Fibroblast of the aortic adventitia (primary cell): Measurements from ENCODE around the gene SPECC1. TPM values are rescaled to one million over a fixed set of nuclear protein-coding genes. Genes with fewer than 3 reads are reported as not detected.

Source experiments
- DNase-seq: peaks from one replicate; pipeline ENCODE4 v3.0.0-alpha.2; 2010; ENCODE audit warnings: low read depth
- H3K4me3 ChIP-seq: 2 replicates; pipeline ENCODE4 v1.5.1; 2011; ENCODE audit warnings: low read depth, mild to moderate bottlenecking, control low read depth, low read length, moderate library complexity
- total RNA-seq: library from RNA; depleted of rRNA; stranded (reverse); fragments of >200 nt; gene quantifications from 2 replicates; pipeline ENCODE4 v1.2.3, GENCODE V29; 2012; ENCODE audit warnings: low replicate concordance
- TF ChIP-seq, protein P1 (sequence below): IDR thresholded peaks from 2 replicates; pipeline ENCODE4 v1.5.1; 2011; ENCODE audit warnings: mild to moderate bottlenecking, low read length, control low read depth, inconsistent platforms; ENCODE audit not compliant: insufficient read depth

Gene SPECC1
- total RNA-seq, 1 donor = 16.8 TPM

DNA sequence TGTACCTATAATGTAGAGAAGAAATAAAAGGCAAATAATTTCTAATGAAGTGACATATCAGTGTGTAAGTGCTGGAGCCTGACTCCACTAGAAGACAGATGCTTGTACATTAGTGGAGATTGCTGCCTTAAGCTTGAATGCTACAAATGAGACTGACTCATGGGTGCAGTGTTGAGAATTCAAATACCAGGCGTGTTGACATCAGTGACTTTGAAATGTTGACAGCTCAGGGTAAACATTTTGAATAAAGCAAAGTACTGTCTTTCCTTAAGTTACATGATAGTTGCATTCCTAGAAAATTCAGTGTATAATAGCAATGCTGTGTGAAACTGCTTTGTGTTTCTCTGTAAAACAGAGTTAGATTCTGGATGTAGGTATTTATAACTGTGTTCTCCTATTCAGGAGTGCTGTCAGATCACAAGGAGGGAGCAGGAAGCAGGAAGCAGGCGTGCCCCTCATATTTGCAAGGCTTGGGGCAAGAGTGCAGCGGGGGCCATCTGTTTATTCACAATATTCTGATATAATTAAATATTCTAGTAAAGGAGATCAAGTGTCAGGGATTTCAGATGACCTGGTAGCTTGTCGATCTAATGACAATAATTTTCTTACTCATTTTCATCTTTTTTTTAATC is 119.0 kb downstream of the SPECC1 start:
- no peak overlapping the region for H3K4me3 ChIP-seq
- no peak for DNase-seq
- TF ChIP-seq, protein P1, sequence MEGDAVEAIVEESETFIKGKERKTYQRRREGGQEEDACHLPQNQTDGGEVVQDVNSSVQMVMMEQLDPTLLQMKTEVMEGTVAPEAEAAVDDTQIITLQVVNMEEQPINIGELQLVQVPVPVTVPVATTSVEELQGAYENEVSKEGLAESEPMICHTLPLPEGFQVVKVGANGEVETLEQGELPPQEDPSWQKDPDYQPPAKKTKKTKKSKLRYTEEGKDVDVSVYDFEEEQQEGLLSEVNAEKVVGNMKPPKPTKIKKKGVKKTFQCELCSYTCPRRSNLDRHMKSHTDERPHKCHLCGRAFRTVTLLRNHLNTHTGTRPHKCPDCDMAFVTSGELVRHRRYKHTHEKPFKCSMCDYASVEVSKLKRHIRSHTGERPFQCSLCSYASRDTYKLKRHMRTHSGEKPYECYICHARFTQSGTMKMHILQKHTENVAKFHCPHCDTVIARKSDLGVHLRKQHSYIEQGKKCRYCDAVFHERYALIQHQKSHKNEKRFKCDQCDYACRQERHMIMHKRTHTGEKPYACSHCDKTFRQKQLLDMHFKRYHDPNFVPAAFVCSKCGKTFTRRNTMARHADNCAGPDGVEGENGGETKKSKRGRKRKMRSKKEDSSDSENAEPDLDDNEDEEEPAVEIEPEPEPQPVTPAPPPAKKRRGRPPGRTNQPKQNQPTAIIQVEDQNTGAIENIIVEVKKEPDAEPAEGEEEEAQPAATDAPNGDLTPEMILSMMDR = no peak

DNA sequence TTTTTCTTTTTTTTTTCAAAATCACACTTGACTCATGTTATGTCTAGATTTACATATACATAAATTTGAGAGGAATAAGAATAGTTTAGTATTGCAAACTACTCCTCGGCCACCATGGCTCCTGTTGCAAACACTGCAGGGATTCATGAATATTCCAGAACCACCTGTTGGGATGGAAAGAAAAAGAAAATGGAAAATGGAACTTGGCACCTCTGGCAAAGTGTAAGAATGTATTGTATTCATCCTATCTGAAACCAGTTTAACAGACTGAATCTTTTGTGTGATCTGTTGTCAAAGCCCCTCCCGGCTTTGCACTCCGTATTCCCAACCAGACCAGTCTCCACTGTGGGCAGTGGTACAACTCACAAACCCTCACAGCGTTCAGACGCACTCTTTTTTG is 124.4 kb downstream of the SPECC1 start:
- H3K4me3 ChIP-seq = no peak overlapping the region
- no peak for DNase-seq
- TF ChIP-seq, protein P1 = no peak

DNA sequence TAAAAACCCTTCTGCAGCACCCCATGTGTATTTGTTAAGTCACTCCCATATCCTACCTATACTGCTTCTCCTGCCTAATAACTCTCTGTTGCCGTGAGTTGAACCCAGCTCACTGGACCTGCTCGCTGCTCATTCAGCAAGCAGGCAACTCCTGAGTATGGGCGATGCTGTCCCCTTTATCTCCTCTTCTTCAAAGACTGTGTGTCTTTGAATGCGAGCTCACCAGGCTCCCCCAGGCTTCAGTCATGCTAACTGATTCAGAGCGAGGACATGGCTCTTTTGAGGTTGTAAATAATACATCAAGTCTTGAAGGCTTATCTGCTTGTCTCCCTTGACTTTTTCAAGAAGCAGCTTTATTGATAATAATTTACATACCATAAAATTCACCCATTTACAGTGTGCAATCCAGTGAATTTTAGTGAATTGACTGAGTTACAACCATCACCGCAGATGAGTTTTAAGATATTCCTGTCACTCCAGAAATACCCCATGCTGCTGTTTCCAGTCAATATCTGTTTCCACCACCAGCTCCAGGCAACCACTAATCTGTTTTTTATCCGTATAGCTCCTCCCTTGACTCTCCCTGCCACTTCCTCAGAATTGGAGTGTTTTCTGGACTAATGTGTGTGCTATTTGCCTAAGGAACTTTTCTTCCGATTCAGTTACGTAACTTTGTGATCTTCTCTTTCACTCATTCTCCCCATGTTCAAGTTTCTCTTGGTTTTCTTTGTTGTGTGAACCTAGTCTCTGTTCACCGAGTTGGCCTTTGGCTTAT is 132.2 kb downstream of the SPECC1 start:
- H3K4me3 ChIP-seq = no peak overlapping the region
- TF ChIP-seq, protein P1 = no peak
- DNase-seq = no peak

DNA sequence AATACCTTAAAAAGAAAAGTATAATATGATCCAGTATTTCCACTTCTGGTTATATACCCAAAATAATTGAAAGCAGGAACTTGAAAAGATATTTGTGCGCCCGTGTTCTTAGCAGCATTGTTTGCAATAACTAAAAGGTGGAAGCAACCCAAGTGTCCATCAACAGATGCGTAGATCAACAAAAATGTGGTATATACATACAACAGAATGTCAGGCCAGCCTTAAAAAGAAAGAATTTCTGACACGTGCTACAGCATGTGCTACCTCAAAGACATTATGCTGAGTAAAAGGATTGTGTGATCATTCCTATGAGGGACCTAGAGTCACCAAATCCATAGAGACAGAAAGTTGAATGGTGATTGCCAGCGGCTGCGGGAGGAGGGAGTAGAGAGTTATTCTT is 133.1 kb downstream of the SPECC1 start:
- DNase-seq = no peak
- TF ChIP-seq, protein P1 = no peak
- no peak overlapping the region for H3K4me3 ChIP-seq

DNA sequence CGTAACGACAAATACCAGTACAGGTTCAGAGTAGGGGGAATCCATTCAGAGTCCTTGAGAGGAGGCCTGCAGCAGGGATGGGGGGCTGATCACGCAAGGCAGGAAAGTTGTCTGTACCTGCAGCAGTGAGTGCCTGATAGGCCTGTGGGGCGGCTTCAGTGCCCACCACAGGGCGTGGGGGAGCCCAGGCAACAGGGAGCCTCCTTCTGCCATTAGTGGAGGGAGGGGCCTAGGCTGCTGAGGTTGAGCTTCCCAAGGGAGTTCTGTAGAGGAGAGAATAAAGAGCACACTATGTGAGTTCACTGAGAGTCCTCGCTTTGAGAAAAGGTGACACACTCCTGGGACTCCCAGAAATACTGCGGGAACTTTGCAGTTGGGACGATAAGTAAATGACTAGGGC is 134.6 kb downstream of the SPECC1 start:
- no peak overlapping the region for H3K4me3 ChIP-seq
- DNase-seq = no peak
- TF ChIP-seq, protein P1 = no peak

DNA sequence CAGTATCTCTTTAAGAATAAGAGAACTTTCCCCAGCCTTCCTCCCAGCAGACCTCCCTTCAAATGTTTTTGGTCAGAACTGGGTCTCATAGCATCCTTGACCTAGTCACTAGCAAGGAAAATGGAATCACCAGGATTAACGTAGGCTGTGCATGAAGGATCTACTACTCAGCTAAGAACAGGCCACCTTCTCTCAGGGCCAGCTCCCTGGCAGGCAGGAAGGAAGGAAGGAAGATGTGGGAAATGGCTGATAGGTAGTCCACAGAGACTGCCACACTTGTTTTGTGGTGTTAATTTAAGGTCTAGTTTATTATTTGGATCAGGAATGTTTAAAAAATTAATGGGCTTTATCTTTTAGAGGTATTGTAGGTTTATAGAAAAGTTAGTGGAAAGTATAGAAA is 136.4 kb downstream of the SPECC1 start:
- DNase-seq = no peak
- TF ChIP-seq, protein P1 = no peak
- H3K4me3 ChIP-seq = no peak overlapping the region
